Activated CD8-positive, alpha-beta memory T cell treated with anti-CD3 and anti-CD28 coated beads for 36 hours (primary cell): ENCODE measurements around the gene UVSSA. TPM values are rescaled to one million over a fixed set of nuclear protein-coding genes. Genes with fewer than 3 reads are reported as not detected.

Experiments used
- CTCF ChIA-PET: fragments of 350-600 bp; sonication (Branson Sonifier 250); formaldehyde crosslinking; loops from one replicate; lab custom pipeline; 2021; ENCODE audit warnings: antibody characterized with exemption; lab: Charles Lee
- POLR2A ChIA-PET: fragments of 350-600 bp; sonication (Branson Sonifier 250); formaldehyde crosslinking; loops from one replicate; lab custom pipeline; 2021; ENCODE audit warnings: antibody characterized with exemption; lab: Charles Lee
- total RNA-seq, 2 experiments: library from RNA; stranded (reverse); gene quantifications; one replicate each; pipeline ENCODE4 v1.2.3, GENCODE V29; 2021

The UVSSA gene
- total RNA-seq, 2 experiments from 2014 or later = 15.2 to 17.0 TPM

- ChIA-PET POLR2A (no interaction called here), CTCF (no interaction called here)
These were observed 61.4 kb downstream of the UVSSA start for GRCh38 chr4:1408418-1408817.

DNA sequence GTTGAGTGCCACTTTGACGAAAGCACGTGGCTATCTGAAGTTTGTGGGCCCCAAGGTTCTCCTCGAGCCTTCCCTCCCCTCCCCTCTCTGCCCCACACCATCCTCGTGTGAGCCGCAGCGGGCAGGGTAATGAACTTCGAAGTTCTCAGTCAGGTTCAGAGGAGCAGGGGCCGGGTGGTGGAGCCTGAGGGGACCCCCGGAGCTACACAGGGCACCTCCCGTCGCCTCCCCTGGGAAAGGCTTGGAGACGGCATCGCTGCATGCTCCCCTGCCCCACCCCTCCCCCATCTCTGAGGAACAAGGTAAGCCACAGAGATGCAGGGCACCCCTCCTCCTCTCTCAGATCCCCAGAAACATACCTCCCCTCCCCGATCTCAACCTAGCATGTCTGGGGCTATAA is 62.1 kb downstream of the UVSSA start:
- ChIA-PET POLR2A (no interaction called here), CTCF (no interaction called here)

- ChIA-PET POLR2A (no interaction called here), CTCF (no interaction called here)
These were observed 62.8 kb downstream of the UVSSA start for GRCh38 chr4:1409491-1410425.

DNA sequence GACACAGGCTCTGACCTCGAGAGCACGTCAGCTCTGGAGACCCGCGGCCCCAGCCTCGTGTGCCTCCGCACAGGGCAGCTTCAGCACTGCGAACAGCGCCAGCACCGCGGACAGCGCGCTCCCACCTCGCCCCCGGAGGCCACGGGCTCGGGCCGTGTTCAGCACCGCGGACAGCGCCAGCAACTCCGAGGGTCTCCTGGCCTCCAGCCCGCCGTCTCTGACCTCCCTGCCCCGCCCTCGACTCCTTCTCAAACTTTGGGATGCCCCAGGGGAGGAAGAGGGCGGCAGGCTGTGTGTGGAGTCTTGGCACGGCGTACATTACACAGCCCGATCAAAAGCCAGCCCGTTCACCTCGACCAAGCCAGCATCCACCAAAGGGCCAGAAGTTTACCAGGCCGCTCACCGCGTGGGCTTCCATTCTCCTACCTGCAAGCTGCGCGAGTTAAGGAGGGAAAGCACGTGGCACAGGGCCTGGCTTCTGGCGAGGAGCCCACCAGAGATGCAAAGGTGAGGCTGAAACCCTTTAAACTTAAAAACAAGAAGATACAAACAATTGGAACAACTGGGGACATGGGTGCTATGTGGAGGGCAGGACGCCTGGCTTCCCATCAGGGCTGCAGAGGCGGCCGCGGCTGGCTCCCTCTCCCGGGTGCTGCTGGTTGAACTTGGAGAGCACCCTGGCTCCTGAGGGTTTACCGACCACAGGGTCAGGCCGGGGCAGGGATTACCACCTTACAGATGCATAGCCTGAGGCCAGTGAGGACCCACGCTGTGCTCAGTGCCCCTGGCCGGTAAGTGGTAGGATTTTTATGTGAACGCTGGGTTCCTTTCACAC is 63.7 kb downstream of the UVSSA start:
- ChIA-PET CTCF (no interaction called here), POLR2A (no interaction called here)

DNA sequence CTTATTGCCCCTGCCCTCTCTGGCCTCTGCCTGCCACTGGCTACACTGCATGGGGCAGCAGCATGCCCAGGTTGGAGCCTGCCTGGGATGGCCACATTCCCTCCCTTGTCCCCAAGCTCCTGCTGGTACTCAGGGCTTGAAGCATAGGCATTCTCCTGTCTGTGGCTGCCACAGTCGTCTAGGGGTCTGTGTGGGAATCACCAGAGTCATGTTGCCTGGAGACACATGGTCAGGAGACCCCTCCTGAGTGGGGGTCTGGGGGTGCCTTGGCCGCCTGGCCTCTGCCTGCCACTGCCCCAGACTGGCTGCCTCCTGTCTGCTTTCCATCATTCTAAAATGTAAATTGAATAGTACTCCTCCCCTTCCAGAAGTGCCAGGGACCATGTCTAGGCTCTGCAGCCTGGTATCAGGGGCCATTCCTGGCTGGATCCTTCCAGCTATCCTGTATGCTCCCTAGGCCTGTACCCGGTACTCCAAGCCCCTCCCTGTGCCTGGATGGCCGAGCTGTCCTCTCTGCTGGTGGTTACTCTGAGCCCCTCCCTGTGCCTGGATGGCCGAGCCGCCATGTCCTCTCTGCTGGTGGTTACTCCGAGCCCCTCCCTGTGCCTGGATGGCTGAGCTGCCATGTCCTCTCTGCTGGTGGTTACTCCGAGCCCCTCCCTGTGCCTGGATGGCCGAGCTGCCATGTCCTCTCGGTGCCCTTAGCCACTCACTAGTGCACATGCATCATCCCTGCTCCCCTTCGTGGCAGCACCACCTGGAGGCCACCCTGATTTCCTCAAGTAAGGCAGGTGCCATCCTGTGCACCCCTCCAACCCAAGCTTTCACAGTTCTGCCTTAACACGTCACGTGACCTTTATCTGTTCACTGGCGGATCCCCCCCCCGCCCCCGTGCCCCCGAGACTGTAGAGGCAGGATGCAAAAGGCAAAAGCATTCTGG is 64.7 kb downstream of the UVSSA start:
- POLR2A ChIA-PET = no interaction called here
- CTCF ChIA-PET = no interaction called here

- POLR2A ChIA-PET = no interaction called here
These were observed 65.6 kb downstream of the UVSSA start for GRCh38 chr4:1412376-1413203.

DNA sequence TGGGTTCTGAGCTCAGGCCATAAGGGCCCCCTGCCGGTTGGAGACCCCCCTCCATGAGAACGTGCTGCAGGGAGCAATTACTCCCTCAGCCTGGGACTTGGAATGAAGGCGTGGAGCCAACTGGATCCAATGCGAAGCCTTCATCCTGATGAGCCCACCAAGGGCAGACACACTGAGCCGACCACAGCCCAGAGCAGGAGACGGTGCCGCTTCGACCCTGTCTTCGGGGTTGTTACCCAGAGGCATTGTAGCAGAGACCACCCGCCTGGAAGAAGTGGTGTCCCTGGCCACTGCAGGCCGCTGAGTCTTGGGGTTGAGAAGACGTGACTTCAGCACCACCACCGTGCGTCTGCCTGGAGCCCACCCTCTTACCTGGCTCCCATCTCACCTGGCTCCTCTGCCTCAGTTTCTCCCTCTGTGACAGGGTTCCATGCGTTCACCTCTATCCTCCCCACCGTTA is 66.2 kb downstream of the UVSSA start:
- POLR2A ChIA-PET = no interaction called here

More at GRCh38 chr4:1412376-1413203, 65.6 kb downstream of the UVSSA start:
- CTCF ChIA-PET = no interaction called here

DNA sequence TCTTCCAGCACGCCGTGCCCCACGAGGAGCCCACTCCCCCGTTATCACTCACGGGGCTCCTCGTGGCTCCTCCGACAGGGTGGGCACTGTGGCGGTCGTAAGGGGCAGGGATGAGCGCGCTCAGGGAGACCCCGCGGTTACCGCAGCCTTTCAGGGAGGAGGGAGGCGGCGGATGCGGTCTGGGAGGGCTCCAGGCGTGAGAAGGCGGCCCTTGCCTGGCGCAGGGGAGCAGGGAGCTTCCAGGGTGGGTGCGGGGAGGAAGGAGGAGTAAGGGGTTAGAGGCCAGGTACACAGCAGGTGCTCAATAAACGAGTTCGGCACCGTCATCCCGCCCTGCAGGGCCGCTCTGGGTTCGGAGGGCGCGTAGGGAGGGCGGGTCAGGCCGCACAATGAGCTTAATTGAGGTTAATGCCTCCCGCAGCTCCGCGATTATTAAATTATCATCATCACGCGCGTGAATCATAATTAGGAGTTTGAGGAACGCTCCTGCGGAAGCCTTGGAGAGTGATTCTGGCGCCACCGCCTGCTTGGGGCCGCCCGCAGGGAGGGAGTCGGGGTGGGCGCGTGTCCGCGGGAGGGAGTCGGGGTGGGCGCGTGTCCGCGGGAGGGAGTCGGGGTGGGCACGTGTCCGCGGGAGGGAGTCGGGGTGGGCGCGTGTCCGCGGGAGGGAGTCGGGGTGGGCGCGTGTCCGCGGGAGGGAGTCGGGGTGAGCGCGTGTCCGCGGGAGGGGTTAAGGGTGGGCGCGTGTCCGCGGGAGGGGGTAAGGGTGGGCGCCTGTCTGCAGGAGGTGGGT is 66.9 kb downstream of the UVSSA start:
- CTCF ChIA-PET = no interaction called here
- POLR2A ChIA-PET = no interaction called here

More for the DNA sequence above, 66.2 kb downstream of the UVSSA start:
- CTCF ChIA-PET = no interaction called here

DNA sequence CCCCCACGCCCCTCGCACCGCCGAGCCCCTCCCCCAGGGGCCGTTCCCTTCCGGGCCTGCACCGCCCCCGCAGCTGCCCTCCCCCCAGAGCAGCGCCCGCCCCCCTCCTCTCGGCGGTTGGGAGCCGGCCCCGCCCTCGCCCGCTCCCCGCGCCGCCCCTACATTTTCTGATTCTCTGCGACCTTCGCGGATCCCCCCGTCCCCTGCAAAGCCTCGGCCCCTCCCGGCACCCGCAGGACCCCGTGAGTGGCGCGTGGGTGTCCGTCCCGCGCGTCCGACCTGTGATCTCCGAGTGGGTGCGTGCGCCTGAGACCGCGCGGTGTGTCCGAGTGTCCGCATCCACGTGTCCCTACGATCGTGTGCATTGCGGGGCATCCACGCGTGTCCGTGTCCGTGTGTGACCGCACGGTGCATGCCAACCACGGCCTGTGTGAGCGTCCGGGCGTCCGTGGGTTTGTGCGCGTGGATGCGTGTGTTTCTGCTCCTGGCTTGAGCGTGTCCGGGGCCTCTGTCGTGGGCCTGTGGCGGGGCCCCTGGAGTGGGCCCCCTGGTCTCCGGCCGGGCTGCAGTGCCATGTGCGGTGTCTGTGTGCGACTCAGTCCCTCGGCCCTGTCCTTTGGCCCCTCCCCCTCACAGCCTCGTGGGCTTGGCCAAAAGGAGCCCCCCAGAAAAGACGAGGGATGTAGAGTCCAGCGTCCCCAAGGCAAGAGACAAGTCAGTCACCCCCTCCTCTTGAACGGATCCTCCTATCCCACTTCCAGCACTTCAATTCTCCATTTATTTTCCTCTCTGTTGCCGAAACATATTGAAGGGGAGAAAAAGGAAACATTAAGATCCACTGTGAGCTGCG is 68.0 kb downstream of the UVSSA start:
- POLR2A ChIA-PET = no interaction called here
- CTCF ChIA-PET = no interaction called here

DNA sequence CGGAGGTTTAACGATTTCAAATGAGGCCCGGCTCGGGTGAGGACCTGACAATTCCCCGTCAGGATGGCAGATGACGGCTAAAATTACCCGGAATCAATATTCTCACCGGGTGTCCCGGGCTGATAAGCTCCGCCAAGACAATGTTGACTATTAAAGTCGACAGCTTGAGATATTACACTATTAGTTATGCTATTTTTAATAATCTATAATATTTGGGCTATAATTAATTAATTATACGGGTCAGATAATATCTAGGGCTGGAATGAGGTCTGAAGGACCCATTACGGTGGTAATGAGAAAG is 68.6 kb downstream of the UVSSA start:
- POLR2A ChIA-PET = no interaction called here
- CTCF ChIA-PET = no interaction called here

- CTCF ChIA-PET = interaction anchor here (0.5 kb wide), 1 partner anchor 578 kb away, joined by 3 read pairs; no protein-coding TSS in a partner anchor
These were observed 69.3 kb downstream of the UVSSA start for GRCh38 chr4:1416051-1416947.

DNA sequence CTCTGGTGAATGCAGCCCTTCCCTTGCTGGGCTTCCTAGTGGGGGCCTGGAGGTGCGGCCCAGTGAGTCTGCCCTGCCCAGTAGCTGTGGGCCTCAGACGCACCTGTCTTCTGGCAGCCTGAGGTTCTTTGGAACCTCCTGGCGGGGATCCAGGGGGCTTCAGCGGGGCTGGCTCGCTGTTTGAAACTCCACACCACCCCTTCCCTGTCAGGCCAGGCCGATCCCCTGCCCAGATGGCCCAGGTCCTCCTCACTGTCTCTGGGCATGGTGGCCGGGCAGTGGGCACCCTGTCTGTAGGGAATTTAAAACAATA is 69.9 kb downstream of the UVSSA start:
- CTCF ChIA-PET = interaction anchor here (0.7 kb wide), 2 partner anchors 29 to 302 kb away, joined by 4 read pairs; no protein-coding TSS in a partner anchor

More at GRCh38 chr4:1416051-1416947, 69.3 kb downstream of the UVSSA start:
- POLR2A ChIA-PET = no interaction called here

DNA sequence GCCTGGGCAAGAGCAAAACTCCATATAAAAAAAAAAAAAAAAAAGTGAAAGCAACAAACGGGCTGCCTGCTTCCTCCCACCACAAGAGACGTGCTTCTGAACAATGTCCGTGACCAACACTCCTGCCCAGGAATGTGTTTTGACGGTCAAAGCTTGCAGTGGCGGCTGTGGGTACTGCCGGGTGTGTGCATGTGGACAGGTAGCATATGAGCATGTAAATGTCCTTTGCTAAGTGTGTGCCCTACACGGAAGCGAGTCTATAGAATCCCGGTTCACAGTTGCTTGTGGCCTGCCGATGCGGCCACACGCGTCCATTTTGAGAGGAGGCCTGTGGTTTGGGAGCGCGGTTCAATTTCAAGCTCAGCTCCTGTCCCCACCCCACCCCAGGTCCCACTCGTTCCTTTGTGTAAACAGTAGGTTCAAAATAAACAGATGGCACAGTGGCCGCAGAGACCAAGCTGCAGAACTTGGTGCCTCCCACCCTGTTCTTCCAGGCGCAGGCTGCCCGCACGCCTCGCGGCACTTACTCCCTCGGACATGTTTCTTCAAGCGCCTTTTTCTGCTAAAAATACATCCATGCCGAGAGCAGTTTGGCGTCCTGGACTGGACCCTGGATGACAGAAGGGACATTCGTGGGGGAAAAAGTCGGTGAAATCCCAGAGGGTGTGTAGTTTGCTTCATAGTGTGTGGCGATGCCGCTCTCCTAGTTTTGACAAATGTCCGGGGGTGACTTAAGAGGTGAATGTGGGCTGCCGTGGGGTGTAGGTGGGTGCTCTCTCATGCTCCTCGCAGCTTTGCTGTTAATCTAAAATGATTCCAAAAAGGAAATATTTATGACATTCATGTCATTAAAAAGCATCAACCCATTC is 70.7 kb downstream of the UVSSA start:
- POLR2A ChIA-PET = no interaction called here
- CTCF ChIA-PET = interaction anchor here (0.7 kb wide), 2 partner anchors 30 to 302 kb away, joined by 4 read pairs; no protein-coding TSS in a partner anchor

More for the DNA sequence above, 69.9 kb downstream of the UVSSA start:
- POLR2A ChIA-PET = no interaction called here

GRCh38 chr4:1418494-1419285 is 71.7 kb downstream of the UVSSA start:
- ChIA-PET CTCF (no interaction called here), POLR2A (no interaction called here)
